HepG2 (cell line): Measurements from ENCODE around the gene CHMP6. TPM values are rescaled to one million over a fixed set of nuclear protein-coding genes. Genes with fewer than 3 reads are reported as not detected.
A peak's percentile ranks its signal among the peaks of the same experiment; 100 is the strongest.

Source experiments
- CEBPZ ChIP-seq: IDR thresholded peaks from 2 replicates; pipeline ENCODE4 v1.6.1; 2012; ENCODE audit warnings: low read length, improper control_type of control experiment
- DZIP1 ChIP-seq: sonication (generic); formaldehyde crosslinking; IDR thresholded peaks from 2 replicates; pipeline ENCODE4 v1.5.0; 2020; ENCODE audit warnings: mild to moderate bottlenecking, missing genetic modification reagents
- HOMEZ ChIP-seq: IDR thresholded peaks from 2 replicates; pipeline ENCODE4 v1.6.1; 2016; ENCODE audit warnings: low read depth
- POGZ ChIP-seq: sonication (generic); formaldehyde crosslinking; IDR thresholded peaks from 2 replicates; pipeline ENCODE4 v1.4.0; 2020; ENCODE audit warnings: mild to moderate bottlenecking, missing genetic modification reagents
- POLR2AphosphoS5 ChIP-seq: IDR thresholded peaks from 2 replicates; pipeline ENCODE4 v1.6.1; 2012; ENCODE audit warnings: low read depth, low read length
- ZNF207 ChIP-seq: fragments of 450-650 bp; IDR thresholded peaks from 2 replicates; pipeline ENCODE4 v1.6.1; 2016; ENCODE audit warnings: antibody characterized with exemption, borderline replicate concordance
- ZNF343 ChIP-seq: sonication (generic); formaldehyde crosslinking; IDR thresholded peaks from 2 replicates; pipeline ENCODE4 v1.4.0; 2020; ENCODE audit warnings: mild to moderate bottlenecking, missing genetic modification reagents
- ZNF598 ChIP-seq: sonication (generic); formaldehyde crosslinking; IDR thresholded peaks from 2 replicates; pipeline ENCODE4 v1.5.1; 2020; ENCODE audit warnings: mild to moderate bottlenecking, missing genetic modification reagents, borderline replicate concordance
- ZNF710 ChIP-seq: sonication (generic); formaldehyde crosslinking; IDR thresholded peaks from 2 replicates; pipeline ENCODE4 v1.5.0; 2020; ENCODE audit warnings: mild to moderate bottlenecking, missing genetic modification reagents, borderline replicate concordance
- ZNF839 ChIP-seq: sonication (generic); formaldehyde crosslinking; IDR thresholded peaks from 2 replicates; pipeline ENCODE4 v1.4.0; 2020; ENCODE audit warnings: missing genetic modification reagents, mild to moderate bottlenecking, borderline replicate concordance
- ZSCAN22 ChIP-seq: sonication (generic); formaldehyde crosslinking; IDR thresholded peaks from 2 replicates; pipeline ENCODE4 v1.4.0; 2020; ENCODE audit warnings: mild to moderate bottlenecking, missing genetic modification reagents
- polyA plus RNA-seq, 8 experiments: library from polyadenylated mRNA; depleted of rRNA in 3 of 8; stranded (reverse) in 7 of 8; unstranded in 1 of 8; fragments of >200 nt; fragmentation: Illumina TruSeq in 4 of 8; extraction: Trizol in 4 of 8; gene quantifications; 2 replicates each; pipeline versions ENCODE4 v1.2.1 to v1.2.3, GENCODE V29; 2011 to 2016; ENCODE audit warnings: low read depth in 4 of 8, missing spikeins in 1 of 8, mixed read lengths in 1 of 8; ENCODE audit not compliant: insufficient read depth in 1 of 8
- total RNA-seq, 5 experiments: library from RNA; depleted of rRNA; stranded (reverse); fragments of >200 nt; fragmentation: Illumina TruSeq; extraction: Trizol; gene quantifications; 2 replicates each; pipeline ENCODE4 v1.2.3, GENCODE V29; 2016; ENCODE audit warnings: low read depth in 1 of 5
- TF ChIP-seq, protein P1 (sequence below): IDR thresholded peaks from 2 replicates; pipeline ENCODE4 v1.6.1; 2012; ENCODE audit warnings: inconsistent platforms
- TF ChIP-seq, protein P2 (sequence below): IDR thresholded peaks from 2 replicates; pipeline ENCODE4 v1.6.1; 2016; ENCODE audit warnings: mild to moderate bottlenecking
- TF ChIP-seq, protein P3 (sequence below): sonication (generic); formaldehyde crosslinking; IDR thresholded peaks from 2 replicates; pipeline ENCODE4 v1.5.1; 2020; ENCODE audit warnings: missing genetic modification reagents, mild to moderate bottlenecking, borderline replicate concordance

CHMP6 gene
- total and polyA plus RNA-seq, 2 of the 13 experiments (the other 11 are each of a cell fraction or from before 2014, with no cell fraction given): 11.1 to 24.2 TPM

DNA sequence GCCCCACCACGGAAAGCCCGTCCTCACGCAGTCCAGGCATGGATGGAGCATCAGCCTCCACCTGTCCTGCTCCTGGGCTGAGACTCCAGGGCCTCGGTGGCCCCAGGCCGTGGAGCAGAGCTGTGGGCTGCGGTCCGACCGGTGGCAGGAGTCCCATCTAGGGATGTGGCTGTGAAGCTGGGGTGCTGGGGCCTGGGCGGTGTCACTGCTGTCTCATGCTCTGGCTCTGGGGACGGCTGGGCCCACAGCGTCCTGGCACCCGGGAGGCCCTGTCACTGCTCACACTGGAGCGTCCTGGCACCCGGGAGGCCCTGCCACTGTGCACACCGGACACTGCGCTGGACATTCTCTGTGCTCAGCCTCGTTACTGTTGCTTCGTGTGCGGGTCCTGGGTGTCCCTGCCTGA lies 51.7 kb downstream of the CHMP6 start (continued):
- TF ChIP-seq ZNF343 (CRISPR knock-in tag) (peak; percentile 85; the same call in 1 of the 2 replicates), POLR2AphosphoS5 (no peak), ZNF207 (no peak), ZNF710 (0 out of 2 replicates have a peak, but pooled peaks have one; percentile 8), ZNF839 (CRISPR knock-in tag) (no peak; the same call in 1 of the 2 replicates), POGZ (CRISPR knock-in tag) (0 out of 2 replicates have a peak, but pooled peaks have one; percentile 47), ZSCAN22 (CRISPR knock-in tag) (no peak; the same call in 1 of the 2 replicates), CEBPZ (no peak), DZIP1 (CRISPR knock-in tag) (peak; percentile 47; the same call in 1 of the 2 replicates), HOMEZ (CRISPR knock-in tag) (no peak), ZNF598 (CRISPR knock-in tag) (peak; percentile 67)
- TF ChIP-seq, protein P1, sequence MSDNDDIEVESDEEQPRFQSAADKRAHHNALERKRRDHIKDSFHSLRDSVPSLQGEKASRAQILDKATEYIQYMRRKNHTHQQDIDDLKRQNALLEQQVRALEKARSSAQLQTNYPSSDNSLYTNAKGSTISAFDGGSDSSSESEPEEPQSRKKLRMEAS: no peak
- TF ChIP-seq, protein P2, sequence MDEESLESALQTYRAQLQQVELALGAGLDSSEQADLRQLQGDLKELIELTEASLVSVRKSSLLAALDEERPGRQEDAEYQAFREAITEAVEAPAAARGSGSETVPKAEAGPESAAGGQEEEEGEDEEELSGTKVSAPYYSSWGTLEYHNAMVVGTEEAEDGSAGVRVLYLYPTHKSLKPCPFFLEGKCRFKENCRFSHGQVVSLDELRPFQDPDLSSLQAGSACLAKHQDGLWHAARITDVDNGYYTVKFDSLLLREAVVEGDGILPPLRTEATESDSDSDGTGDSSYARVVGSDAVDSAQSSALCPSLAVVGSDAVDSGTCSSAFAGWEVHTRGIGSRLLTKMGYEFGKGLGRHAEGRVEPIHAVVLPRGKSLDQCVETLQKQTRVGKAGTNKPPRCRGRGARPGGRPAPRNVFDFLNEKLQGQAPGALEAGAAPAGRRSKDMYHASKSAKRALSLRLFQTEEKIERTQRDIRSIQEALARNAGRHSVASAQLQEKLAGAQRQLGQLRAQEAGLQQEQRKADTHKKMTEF (CRISPR knock-in tag): no peak
- TF ChIP-seq, protein P3, sequence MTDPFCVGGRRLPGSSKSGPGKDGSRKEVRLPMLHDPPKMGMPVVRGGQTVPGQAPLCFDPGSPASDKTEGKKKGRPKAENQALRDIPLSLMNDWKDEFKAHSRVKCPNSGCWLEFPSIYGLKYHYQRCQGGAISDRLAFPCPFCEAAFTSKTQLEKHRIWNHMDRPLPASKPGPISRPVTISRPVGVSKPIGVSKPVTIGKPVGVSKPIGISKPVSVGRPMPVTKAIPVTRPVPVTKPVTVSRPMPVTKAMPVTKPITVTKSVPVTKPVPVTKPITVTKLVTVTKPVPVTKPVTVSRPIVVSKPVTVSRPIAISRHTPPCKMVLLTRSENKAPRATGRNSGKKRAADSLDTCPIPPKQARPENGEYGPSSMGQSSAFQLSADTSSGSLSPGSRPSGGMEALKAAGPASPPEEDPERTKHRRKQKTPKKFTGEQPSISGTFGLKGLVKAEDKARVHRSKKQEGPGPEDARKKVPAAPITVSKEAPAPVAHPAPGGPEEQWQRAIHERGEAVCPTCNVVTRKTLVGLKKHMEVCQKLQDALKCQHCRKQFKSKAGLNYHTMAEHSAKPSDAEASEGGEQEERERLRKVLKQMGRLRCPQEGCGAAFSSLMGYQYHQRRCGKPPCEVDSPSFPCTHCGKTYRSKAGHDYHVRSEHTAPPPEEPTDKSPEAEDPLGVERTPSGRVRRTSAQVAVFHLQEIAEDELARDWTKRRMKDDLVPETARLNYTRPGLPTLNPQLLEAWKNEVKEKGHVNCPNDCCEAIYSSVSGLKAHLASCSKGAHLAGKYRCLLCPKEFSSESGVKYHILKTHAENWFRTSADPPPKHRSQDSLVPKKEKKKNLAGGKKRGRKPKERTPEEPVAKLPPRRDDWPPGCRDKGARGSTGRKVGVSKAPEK (CRISPR knock-in tag): 0 out of 2 replicates have a peak, but pooled peaks have one; percentile 22
